HEK293T (cell line): ENCODE data around the gene PPM1H.

ENCODE experiments used
- CTCF ChIA-PET: fragments of 350-600 bp; formaldehyde crosslinking; extraction: SDS; loops from one replicate; lab custom pipeline; 2021; ENCODE audit warnings: antibody characterized with exemption, inconsistent platforms; lab: Yijun Ruan, JAX
- POLR2A ChIA-PET: fragments of 350-600 bp; formaldehyde crosslinking; extraction: SDS; loops from one replicate; lab custom pipeline; 2020; ENCODE audit warnings: antibody characterized with exemption, inconsistent platforms; lab: Yijun Ruan, JAX
- DNase-seq: peaks from one replicate; pipeline ENCODE4 v3.0.0; 2012; ENCODE audit warnings: mixed read lengths; ENCODE audit errors: extremely low spot score
- ARNT ChIP-seq: fragments of 450-650 bp; IDR thresholded peaks from 2 replicates; pipeline ENCODE4 v1.6.1; 2017; ENCODE audit warnings: mild to moderate bottlenecking
- BHLHE40 ChIP-seq: fragments of 450-650 bp; IDR thresholded peaks from 2 replicates; pipeline ENCODE4 v1.6.1; 2016; ENCODE audit warnings: mild to moderate bottlenecking, moderate library complexity, borderline replicate concordance
- CTBP1 ChIP-seq: fragments of 450-650 bp; IDR thresholded peaks from 2 replicates; pipeline ENCODE4 v1.6.1; 2016; ENCODE audit warnings: borderline replicate concordance
- ELF4 ChIP-seq: fragments of 450-650 bp; IDR thresholded peaks from 2 replicates; pipeline ENCODE4 v1.6.1; 2017; ENCODE audit warnings: antibody characterized with exemption
- FOXA1 ChIP-seq: fragments of 450-650 bp; IDR thresholded peaks from 2 replicates; pipeline ENCODE4 v1.6.1; 2016; ENCODE audit warnings: mild to moderate bottlenecking
- FOXK2 ChIP-seq: fragments of 450-650 bp; IDR thresholded peaks from 2 replicates; pipeline ENCODE4 v1.6.1; 2016; ENCODE audit warnings: mild to moderate bottlenecking
- FOXM1 ChIP-seq: fragments of 450-650 bp; IDR thresholded peaks from 2 replicates; pipeline ENCODE4 v1.6.1; 2017; ENCODE audit warnings: mild to moderate bottlenecking, borderline replicate concordance
- HDGF ChIP-seq: fragments of 450-650 bp; IDR thresholded peaks from 2 replicates; pipeline ENCODE4 v1.6.1; 2017; ENCODE audit warnings: antibody characterized with exemption, borderline replicate concordance
- L3MBTL2 ChIP-seq: fragments of 450-650 bp; conservative IDR thresholded peaks from 2 replicates; pipeline ENCODE4 v1.6.1; 2016; ENCODE audit warnings: mild to moderate bottlenecking
- LEF1 ChIP-seq: fragments of 450-650 bp; IDR thresholded peaks from 2 replicates; pipeline ENCODE4 v1.6.1; 2017; ENCODE audit warnings: mild to moderate bottlenecking, borderline replicate concordance
- NFRKB ChIP-seq: fragments of 450-650 bp; IDR thresholded peaks from 2 replicates; pipeline ENCODE4 v1.6.1; 2016; ENCODE audit warnings: mild to moderate bottlenecking, moderate library complexity
- SP1 ChIP-seq: fragments of 450-650 bp; IDR thresholded peaks from 2 replicates; pipeline ENCODE4 v1.6.1; 2017
- SUZ12 ChIP-seq: fragments of 450-650 bp; IDR thresholded peaks from 2 replicates; pipeline ENCODE4 v1.6.1; 2016; ENCODE audit warnings: mild to moderate bottlenecking
- TARDBP ChIP-seq: fragments of 450-650 bp; IDR thresholded peaks from 2 replicates; pipeline ENCODE4 v1.6.1; 2016
- ZNF384 ChIP-seq: fragments of 450-650 bp; IDR thresholded peaks from 2 replicates; pipeline ENCODE4 v1.6.1; 2016
- TF ChIP-seq, protein P1 (sequence below): fragments of 450-650 bp; IDR thresholded peaks from 2 replicates; pipeline ENCODE4 v1.6.1; 2016

The PPM1H gene

DNA sequence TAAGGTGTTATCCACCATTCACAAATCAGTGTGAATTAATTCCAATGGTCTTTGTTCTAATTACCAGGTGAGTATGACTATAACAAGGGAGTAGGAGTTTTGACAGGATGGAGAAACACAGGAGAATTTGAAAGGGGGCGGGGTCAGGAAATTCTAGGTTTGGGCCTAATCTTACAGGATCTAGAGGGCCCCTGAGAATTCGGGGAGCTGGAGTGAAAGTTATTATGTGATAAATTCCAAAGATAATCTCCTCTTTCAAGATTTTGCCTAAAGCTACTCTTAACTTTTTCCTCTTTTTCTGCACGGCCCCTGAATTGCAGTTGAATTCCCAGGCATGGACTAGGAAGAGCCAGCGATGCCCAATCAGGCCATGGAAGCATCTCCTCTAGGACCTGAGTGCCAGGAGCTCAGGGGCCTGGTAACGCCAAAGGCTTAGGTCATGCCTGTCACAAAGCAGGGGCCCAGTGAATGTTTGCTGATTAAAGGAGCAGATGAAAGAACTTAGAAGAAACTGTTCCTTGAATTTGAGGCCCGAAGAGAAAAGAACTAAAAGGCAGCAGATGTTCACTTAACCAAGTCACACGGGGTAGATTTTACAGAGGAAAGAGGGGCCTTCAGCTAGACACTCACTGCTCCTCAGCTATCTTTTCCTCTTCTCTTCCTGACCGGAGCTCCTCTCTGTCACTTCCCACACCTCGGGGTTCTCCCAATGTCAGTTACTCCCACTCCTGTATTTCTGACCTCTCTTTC, 195.5 kb downstream of the PPM1H start:
- POLR2A ChIA-PET, result no interaction called here
- CTCF ChIA-PET, result no interaction called here
- no peak for DNase-seq
- TF ChIP-seq FOXA1, result no peak
- TF ChIP-seq FOXM1, result no peak
- TF ChIP-seq FOXK2, result no peak
- no peak for TF ChIP-seq BHLHE40
- TF ChIP-seq, protein P1, sequence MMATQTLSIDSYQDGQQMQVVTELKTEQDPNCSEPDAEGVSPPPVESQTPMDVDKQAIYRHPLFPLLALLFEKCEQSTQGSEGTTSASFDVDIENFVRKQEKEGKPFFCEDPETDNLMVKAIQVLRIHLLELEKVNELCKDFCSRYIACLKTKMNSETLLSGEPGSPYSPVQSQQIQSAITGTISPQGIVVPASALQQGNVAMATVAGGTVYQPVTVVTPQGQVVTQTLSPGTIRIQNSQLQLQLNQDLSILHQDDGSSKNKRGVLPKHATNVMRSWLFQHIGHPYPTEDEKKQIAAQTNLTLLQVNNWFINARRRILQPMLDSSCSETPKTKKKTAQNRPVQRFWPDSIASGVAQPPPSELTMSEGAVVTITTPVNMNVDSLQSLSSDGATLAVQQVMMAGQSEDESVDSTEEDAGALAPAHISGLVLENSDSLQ, result no peak
- no peak for TF ChIP-seq SUZ12
- TF ChIP-seq LEF1, result no peak
- TF ChIP-seq TARDBP, result no peak
- TF ChIP-seq L3MBTL2, result no peak
- TF ChIP-seq ARNT, result no peak
- TF ChIP-seq ELF4, result no peak
- no peak for TF ChIP-seq HDGF
- no peak for TF ChIP-seq CTBP1
- TF ChIP-seq ZNF384, result no peak
- no peak for TF ChIP-seq NFRKB
- TF ChIP-seq SP1, result no peak

DNA sequence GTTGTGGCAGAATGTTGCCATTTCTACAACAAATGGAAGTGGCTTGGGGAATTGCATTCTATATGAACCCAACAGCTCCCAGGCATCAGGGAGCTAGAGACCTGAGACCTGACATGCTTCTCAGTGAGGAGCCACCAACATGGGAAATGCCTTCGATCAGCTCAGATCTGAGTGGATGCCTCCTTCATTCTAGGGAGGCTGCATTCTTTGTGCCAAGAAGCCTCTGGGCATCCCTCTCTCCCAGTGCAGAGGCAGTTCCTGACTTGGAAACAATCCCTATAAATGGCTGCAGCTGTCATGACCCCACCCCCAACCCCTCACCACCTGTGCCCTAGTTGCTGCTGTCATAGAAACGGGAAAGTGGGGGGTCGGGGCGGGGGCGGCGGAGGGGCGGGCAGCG, 196.3 kb downstream of the PPM1H start:
- no peak for TF ChIP-seq FOXK2
- TF ChIP-seq TARDBP, result no peak
- TF ChIP-seq HDGF, result no peak
- TF ChIP-seq, protein P1, result no peak
- no peak for DNase-seq
- CTCF ChIA-PET, result interaction anchor here (0.7 kb wide), 1 partner anchor 15 kb away, joined by 3 read pairs; no protein-coding TSS in a partner anchor
- POLR2A ChIA-PET, result no interaction called here

DNA sequence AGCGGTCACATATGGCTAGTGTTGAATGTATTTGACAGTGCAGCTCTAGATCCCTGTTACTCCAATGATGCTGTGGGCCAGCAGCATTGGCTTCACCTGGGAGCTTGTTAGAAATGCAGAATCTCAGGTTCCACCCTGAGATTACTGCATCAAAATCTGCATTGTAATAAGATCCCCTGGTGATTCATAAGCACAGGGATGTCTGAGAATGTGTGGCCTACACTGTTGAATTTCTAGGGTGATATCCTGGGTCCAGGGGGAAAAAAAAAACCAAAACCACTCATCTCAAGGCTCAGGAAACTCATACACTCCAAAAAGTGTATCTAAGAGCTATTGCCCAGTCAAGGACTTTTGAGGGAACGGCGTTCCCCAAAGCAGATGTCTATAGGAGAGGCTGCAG, 196.8 kb downstream of the PPM1H start:
- CTCF ChIA-PET, result interaction anchor here (0.7 kb wide), 1 partner anchor 14 kb away, joined by 3 read pairs; no protein-coding TSS in a partner anchor
- TF ChIP-seq FOXA1 (no peak), SUZ12 (no peak), ARNT (no peak), FOXK2 (no peak), LEF1 (no peak), TARDBP (no peak), FOXM1 (no peak), BHLHE40 (no peak), HDGF (no peak), ELF4 (no peak), ZNF384 (no peak), NFRKB (no peak), L3MBTL2 (no peak), SP1 (no peak), CTBP1 (no peak)
- TF ChIP-seq, protein P1, result no peak
- DNase-seq, result no peak
- POLR2A ChIA-PET, result no interaction called here

DNA sequence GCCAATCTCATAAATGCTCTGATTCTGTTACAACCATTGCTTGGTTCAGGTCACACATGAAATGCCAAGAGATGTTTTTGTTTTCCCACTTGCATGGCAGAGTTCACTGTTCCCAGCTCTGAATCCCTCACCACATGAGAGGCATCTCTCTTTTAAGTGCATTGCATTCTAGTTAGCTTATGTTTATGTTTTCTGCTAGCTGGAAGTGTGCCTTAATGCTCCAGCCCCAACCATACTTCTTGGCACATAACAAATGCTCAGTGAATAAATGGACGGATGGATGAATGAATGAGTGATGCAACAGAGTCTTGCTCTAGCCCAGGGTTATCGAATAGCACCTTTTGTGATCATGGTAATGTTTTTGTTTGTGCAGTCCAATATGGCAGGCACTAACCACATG, 197.3 kb downstream of the PPM1H start:
- no peak for DNase-seq
- POLR2A ChIA-PET, result no interaction called here
- CTCF ChIA-PET, result no interaction called here
- TF ChIP-seq FOXA1 (no peak), ELF4 (no peak), ARNT (no peak), CTBP1 (no peak), TARDBP (no peak), ZNF384 (no peak), BHLHE40 (no peak), LEF1 (no peak), FOXK2 (no peak), SUZ12 (no peak), HDGF (no peak), FOXM1 (no peak), L3MBTL2 (no peak)
- TF ChIP-seq, protein P1, result no peak

DNA sequence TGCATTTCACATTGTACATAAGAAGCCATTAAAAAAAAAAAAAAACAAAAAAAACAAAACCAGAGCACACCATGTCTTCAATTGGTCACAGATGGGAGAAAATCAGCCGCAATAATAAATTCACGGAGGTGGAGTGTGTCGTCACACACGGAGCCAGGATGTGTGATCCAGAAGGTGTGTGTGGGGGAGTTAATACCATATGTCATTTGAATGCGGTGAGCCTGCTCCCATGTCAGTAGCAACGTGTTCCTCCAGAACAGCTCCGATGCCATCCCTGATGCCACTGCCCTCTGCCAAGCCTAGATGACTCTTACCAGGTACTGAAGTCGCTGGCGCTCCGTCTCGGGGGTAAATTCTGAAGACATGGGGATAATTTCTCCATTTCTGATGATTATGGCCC, 197.8 kb downstream of the PPM1H start:
- DNase-seq, result no peak
- ChIA-PET POLR2A (no interaction called here), CTCF (no interaction called here)
- TF ChIP-seq, protein P1, result no peak
- no peak for TF ChIP-seq ARNT
- TF ChIP-seq SUZ12, result no peak
- no peak for TF ChIP-seq ZNF384
- TF ChIP-seq FOXA1, result no peak
- no peak for TF ChIP-seq SP1
- no peak for TF ChIP-seq NFRKB
- no peak for TF ChIP-seq FOXK2
- TF ChIP-seq TARDBP, result no peak
- TF ChIP-seq L3MBTL2, result no peak
- no peak for TF ChIP-seq FOXM1
- no peak for TF ChIP-seq ELF4
- TF ChIP-seq CTBP1, result no peak
